WTC11 (cell line): Measurements from ENCODE around the gene RUNX1. TPM values are rescaled to one million over a fixed set of nuclear protein-coding genes. Genes with fewer than 3 reads are reported as not detected.

ENCODE experiments used
- ATAC-seq: fragments of 200-7000 bp; cut with Tn5 transposase; 2 replicates; pipeline ENCODE4 v1.10.0; 2021; ENCODE audit warnings: mild to moderate bottlenecking, moderate library complexity
- CTCF ChIA-PET: fragments of 300-600 bp; sonication (Branson Sonifier 250); formaldehyde crosslinking; loops from one replicate; lab custom pipeline; 2021; ENCODE audit warnings: antibody characterized with exemption; lab: Charles Lee
- POLR2A ChIA-PET: fragments of 350-600 bp; sonication (Branson Sonifier 250); formaldehyde crosslinking; loops from one replicate; lab custom pipeline; 2021; ENCODE audit warnings: antibody characterized with exemption; lab: Charles Lee
- DNase-seq: peaks from one replicate; pipeline ENCODE4 v3.0.0; 2021; ENCODE audit warnings: low spot score
- H3K27ac Mint-ChIP-seq: 2 replicates; pipeline ENCODE4 v1.8.0; 2021; ENCODE audit warnings: mixed read lengths
- H3K27me3 Mint-ChIP-seq: 2 replicates; pipeline ENCODE4 v1.8.0; 2021; ENCODE audit warnings: low read depth, mild to moderate bottlenecking, moderate library complexity, mixed read lengths
- H3K36me3 Mint-ChIP-seq: 2 replicates; pipeline ENCODE4 v1.8.0; 2021; ENCODE audit warnings: mixed read lengths
- H3K4me1 Mint-ChIP-seq: 2 replicates; pipeline ENCODE4 v1.8.0; 2022; ENCODE audit warnings: mixed read lengths
- H3K4me3 Mint-ChIP-seq: 2 replicates; pipeline ENCODE4 v1.8.0; 2021; ENCODE audit warnings: mild to moderate bottlenecking, moderate library complexity, mixed read lengths
- H3K9me3 Mint-ChIP-seq: 2 replicates; pipeline ENCODE4 v1.8.0; 2021; ENCODE audit warnings: mixed read lengths
- AR ChIP-seq: fragments of 250-450 bp; sonication (Bioruptor Pico); IDR thresholded peaks from 2 replicates; pipeline ENCODE4 v1.9.0; 2021; ENCODE audit warnings: mild to moderate bottlenecking
- CREM ChIP-seq: sonication (generic); formaldehyde crosslinking; IDR thresholded peaks from 2 replicates; pipeline ENCODE4 v1.8.1; 2022; ENCODE audit warnings: mild to moderate bottlenecking, missing genetic modification reagents, moderate library complexity
- CTCF ChIP-seq: fragments of 200-600 bp; IDR thresholded peaks from 2 replicates; pipeline ENCODE4 v1.8.0; 2022; ENCODE audit warnings: antibody characterized with exemption
- ETV6 ChIP-seq: sonication (generic); formaldehyde crosslinking; IDR thresholded peaks from 2 replicates; pipeline ENCODE4 v1.8.1; 2022; ENCODE audit warnings: mild to moderate bottlenecking, missing genetic modification reagents
- FOXJ3 ChIP-seq: sonication (generic); formaldehyde crosslinking; IDR thresholded peaks from 2 replicates; pipeline ENCODE4 v1.9.0; 2021; ENCODE audit warnings: missing genetic modification reagents, mild to moderate bottlenecking, borderline replicate concordance
- GTF2I ChIP-seq: fragments of 250-450 bp; sonication (Bioruptor Pico); conservative IDR thresholded peaks from 2 replicates; pipeline ENCODE4 v1.4.0; 2021; ENCODE audit warnings: mild to moderate bottlenecking
- IRF2 ChIP-seq: sonication (generic); formaldehyde crosslinking; IDR thresholded peaks from 2 replicates; pipeline ENCODE4 v1.8.0; 2022; ENCODE audit warnings: low read depth, missing genetic modification reagents, borderline replicate concordance
- PREB ChIP-seq: sonication (generic); formaldehyde crosslinking; IDR thresholded peaks from 2 replicates; pipeline ENCODE4 v1.8.1; 2022; ENCODE audit warnings: mild to moderate bottlenecking, missing genetic modification reagents, moderate library complexity, borderline replicate concordance
- PRRX2 ChIP-seq: fragments of 250-450 bp; sonication (Bioruptor Pico); IDR thresholded peaks from 2 replicates; pipeline ENCODE4 v1.8.0; 2021; ENCODE audit warnings: mild to moderate bottlenecking
- ZBTB43 ChIP-seq: sonication (generic); formaldehyde crosslinking; IDR thresholded peaks from 2 replicates; pipeline ENCODE4 v1.8.1; 2023; ENCODE audit warnings: mild to moderate bottlenecking, missing genetic modification reagents
- ZNF121 ChIP-seq: sonication (generic); formaldehyde crosslinking; IDR thresholded peaks from 2 replicates; pipeline ENCODE4 v1.8.0; 2023; ENCODE audit warnings: missing genetic modification reagents
- ZNF532 ChIP-seq: fragments of 250-450 bp; sonication (Bioruptor Pico); IDR thresholded peaks from 2 replicates; pipeline ENCODE4 v1.9.0; 2021; ENCODE audit warnings: mild to moderate bottlenecking, borderline replicate concordance
- total RNA-seq: library from RNA; stranded (reverse); gene quantifications from 3 replicates; pipeline ENCODE4 v1.2.3, GENCODE V29; 2021

The RUNX1 gene
- total RNA-seq, 1 experiment from 2014 or later, result 2.2 TPM

GRCh38 chr21:35006771-35007170 lies 42.3 kb downstream of the RUNX1 start (continued):
- TF ChIP-seq ZNF532 (CRISPR knock-in tag) (no peak), FOXJ3 (CRISPR knock-in tag) (no peak), IRF2 (no peak), PRRX2 (no peak)

- Mint-ChIP-seq H3K4me3 (no peak overlapping the region), H3K36me3 (no peaks in the 10 kb centered on the region), H3K9me3 (no peaks in the 10 kb centered on the region), H3K4me1 (no peaks in the 10 kb centered on the region), H3K27ac (no peak overlapping the region), H3K27me3 (no peaks in the 10 kb centered on the region)
- DNase-seq (no peak), ATAC-seq (no peak)
- ChIA-PET CTCF (interaction anchor here (1.0 kb wide), 1 partner anchor 261 kb away, joined by 5 read pairs; no protein-coding TSS in a partner anchor), POLR2A (no interaction called here)
- TF ChIP-seq AR (no peak), CREM (no peak), ZNF121 (CRISPR knock-in tag) (no peak), PREB (CRISPR knock-in tag) (no peak), CTCF (no peak), ZBTB43 (CRISPR knock-in tag) (no peak), ETV6 (CRISPR knock-in tag) (no peak), GTF2I (CRISPR knock-in tag) (no peak)
These were observed 42.9 kb downstream of the RUNX1 start for GRCh38 chr21:35006248-35006647.
